ENCODE results near the gene EML1. TPM values are rescaled to one million over a fixed set of nuclear protein-coding genes. Genes with fewer than 3 reads are reported as not detected.

Gene EML1
- total RNA-seq, 1 donor from 2014 or later = 0.98 TPM

GRCh38 chr14:99824776-99825175 is 31.6 kb downstream of the EML1 start:
- no peaks in the 10 kb centered on the region for H3K9me3 Mint-ChIP-seq
- DNase-seq = no peak
- H3K4me3 Mint-ChIP-seq = no peak overlapping the region
- peaks cover 25% of the 10 kb centered on the region for H3K27me3 Mint-ChIP-seq
- H3K36me3 Mint-ChIP-seq (ENCODE audit: low read depth) = no peaks in the 10 kb centered on the region
- intact Hi-C loops (cut with micrococcal nuclease) = no loop called here
- H3K27ac Mint-ChIP-seq = no peak overlapping the region
- H3K4me1 Mint-ChIP-seq = peaks cover 5% of the 10 kb centered on the region

- no peaks in the 10 kb centered on the region for H3K9me3 Mint-ChIP-seq
- no peak overlapping the region for H3K27ac Mint-ChIP-seq
- H3K4me1 Mint-ChIP-seq = no peaks in the 10 kb centered on the region
- peaks cover 36% of the 10 kb centered on the region for H3K27me3 Mint-ChIP-seq
- H3K4me3 Mint-ChIP-seq = no peak overlapping the region
- DNase-seq = no peak
- no peaks in the 10 kb centered on the region for H3K36me3 Mint-ChIP-seq (ENCODE audit: low read depth)
- intact Hi-C loops (cut with micrococcal nuclease) = no loop called here
Measured at GRCh38 chr14:99829450-99829849, 36.2 kb downstream of the EML1 start.

- no peaks in the 10 kb centered on the region for H3K4me1 Mint-ChIP-seq
- H3K4me3 Mint-ChIP-seq = no peak overlapping the region
- DNase-seq = no peak
- H3K9me3 Mint-ChIP-seq = no peaks in the 10 kb centered on the region
- intact Hi-C loops (cut with micrococcal nuclease) = no loop called here
- H3K27me3 Mint-ChIP-seq = peaks cover 48% of the 10 kb centered on the region
- H3K36me3 Mint-ChIP-seq (ENCODE audit: low read depth) = no peaks in the 10 kb centered on the region
- no peak overlapping the region for H3K27ac Mint-ChIP-seq
Measured at GRCh38 chr14:99831303-99831702, 38.1 kb downstream of the EML1 start.

- Mint-ChIP-seq H3K4me1 (no peaks in the 10 kb centered on the region), H3K36me3 (ENCODE audit: low read depth) (no peaks in the 10 kb centered on the region), H3K27me3 (peaks cover 54% of the 10 kb centered on the region)
Measured at GRCh38 chr14:99831903-99832685, 38.9 kb downstream of the EML1 start.

GRCh38 chr14:99837822-99838221 is 44.6 kb downstream of the EML1 start:
- Mint-ChIP-seq H3K4me3 (no peak overlapping the region), H3K4me1 (no peaks in the 10 kb centered on the region), H3K36me3 (ENCODE audit: low read depth) (no peaks in the 10 kb centered on the region), H3K9me3 (no peaks in the 10 kb centered on the region), H3K27me3 (peaks cover 61% of the 10 kb centered on the region), H3K27ac (no peak overlapping the region)
- intact Hi-C loops (cut with micrococcal nuclease) = no loop called here
- DNase-seq = no peak

More at GRCh38 chr14:99831903-99832685, 38.9 kb downstream of the EML1 start:
- no peaks in the 10 kb centered on the region for H3K9me3 Mint-ChIP-seq
- intact Hi-C loops (cut with micrococcal nuclease) = no loop called here
- no peak overlapping the region for H3K4me3 Mint-ChIP-seq
- no peak for DNase-seq
- no peak overlapping the region for H3K27ac Mint-ChIP-seq

- intact Hi-C loops (cut with micrococcal nuclease) = no loop called here
Measured at GRCh38 chr14:99838639-99839134, 45.5 kb downstream of the EML1 start.

GRCh38 chr14:99839696-99840095 is 46.5 kb downstream of the EML1 start:
- no peaks in the 10 kb centered on the region for H3K36me3 Mint-ChIP-seq (ENCODE audit: low read depth)
- no peaks in the 10 kb centered on the region for H3K4me1 Mint-ChIP-seq
- no peak overlapping the region for H3K27ac Mint-ChIP-seq
- no peaks in the 10 kb centered on the region for H3K9me3 Mint-ChIP-seq
- DNase-seq = no peak
- peaks cover 51% of the 10 kb centered on the region for H3K27me3 Mint-ChIP-seq
- intact Hi-C loops (cut with micrococcal nuclease) = no loop called here
- no peak overlapping the region for H3K4me3 Mint-ChIP-seq

More at GRCh38 chr14:99838639-99839134, 45.5 kb downstream of the EML1 start:
- Mint-ChIP-seq H3K9me3 (no peaks in the 10 kb centered on the region), H3K4me1 (no peaks in the 10 kb centered on the region), H3K27me3 (peaks cover 53% of the 10 kb centered on the region), H3K27ac (no peak overlapping the region), H3K36me3 (ENCODE audit: low read depth) (no peaks in the 10 kb centered on the region), H3K4me3 (no peak overlapping the region)
- DNase-seq = no peak

GRCh38 chr14:99840265-99840664 is 47.1 kb downstream of the EML1 start:
- H3K4me1 Mint-ChIP-seq = no peaks in the 10 kb centered on the region
- intact Hi-C loops (cut with micrococcal nuclease) = no loop called here
- peaks cover 52% of the 10 kb centered on the region for H3K27me3 Mint-ChIP-seq
- no peaks in the 10 kb centered on the region for H3K36me3 Mint-ChIP-seq (ENCODE audit: low read depth)
- H3K9me3 Mint-ChIP-seq = no peaks in the 10 kb centered on the region
- H3K4me3 Mint-ChIP-seq = no peak overlapping the region
- no peak for DNase-seq
- no peak overlapping the region for H3K27ac Mint-ChIP-seq

GRCh38 chr14:99840774-99841305 is 47.6 kb downstream of the EML1 start:
- H3K27ac Mint-ChIP-seq = no peak overlapping the region
- DNase-seq = no peak
- H3K9me3 Mint-ChIP-seq = no peaks in the 10 kb centered on the region
- H3K4me3 Mint-ChIP-seq = no peak overlapping the region
- intact Hi-C loops (cut with micrococcal nuclease) = no loop called here
- no peaks in the 10 kb centered on the region for H3K36me3 Mint-ChIP-seq (ENCODE audit: low read depth)
- no peaks in the 10 kb centered on the region for H3K4me1 Mint-ChIP-seq
- H3K27me3 Mint-ChIP-seq = peaks cover 46% of the 10 kb centered on the region

GRCh38 chr14:99841436-99842071 is 48.3 kb downstream of the EML1 start:
- no peaks in the 10 kb centered on the region for H3K36me3 Mint-ChIP-seq (ENCODE audit: low read depth)
- intact Hi-C loops (cut with micrococcal nuclease) = no loop called here
- H3K4me1 Mint-ChIP-seq = no peaks in the 10 kb centered on the region
- DNase-seq = no peak
- H3K27me3 Mint-ChIP-seq = peaks cover 42% of the 10 kb centered on the region
- no peak overlapping the region for H3K4me3 Mint-ChIP-seq
- H3K27ac Mint-ChIP-seq = no peak overlapping the region
- no peaks in the 10 kb centered on the region for H3K9me3 Mint-ChIP-seq

- H3K36me3 Mint-ChIP-seq (ENCODE audit: low read depth) = no peaks in the 10 kb centered on the region
- H3K4me3 Mint-ChIP-seq = no peak overlapping the region
- H3K27me3 Mint-ChIP-seq = peaks cover 37% of the 10 kb centered on the region
- DNase-seq = no peak
- H3K4me1 Mint-ChIP-seq = no peaks in the 10 kb centered on the region
- H3K9me3 Mint-ChIP-seq = peaks cover 2% of the 10 kb centered on the region
- H3K27ac Mint-ChIP-seq = no peak overlapping the region
- intact Hi-C loops (cut with micrococcal nuclease) = no loop called here
Measured at GRCh38 chr14:99842141-99842540, 48.9 kb downstream of the EML1 start.

GRCh38 chr14:99846808-99847207 is 53.6 kb downstream of the EML1 start:
- peaks cover 13% of the 10 kb centered on the region for H3K27me3 Mint-ChIP-seq
- no peak overlapping the region for H3K27ac Mint-ChIP-seq
- intact Hi-C loops (cut with micrococcal nuclease) = no loop called here
- peaks cover 4% of the 10 kb centered on the region for H3K9me3 Mint-ChIP-seq
- no peak overlapping the region for H3K4me3 Mint-ChIP-seq
- H3K4me1 Mint-ChIP-seq = no peaks in the 10 kb centered on the region
- no peaks in the 10 kb centered on the region for H3K36me3 Mint-ChIP-seq (ENCODE audit: low read depth)
- DNase-seq = no peak

- Mint-ChIP-seq H3K4me1 (no peaks in the 10 kb centered on the region), H3K4me3 (no peak overlapping the region), H3K9me3 (peaks cover 4% of the 10 kb centered on the region), H3K27ac (no peak overlapping the region), H3K27me3 (peaks cover 10% of the 10 kb centered on the region), H3K36me3 (ENCODE audit: low read depth) (no peaks in the 10 kb centered on the region)
- no peak for DNase-seq
- intact Hi-C loops (cut with micrococcal nuclease) = no loop called here
Measured at GRCh38 chr14:99850709-99851108, 57.5 kb downstream of the EML1 start.

GRCh38 chr14:99852578-99852977 is 59.4 kb downstream of the EML1 start:
- Mint-ChIP-seq H3K36me3 (ENCODE audit: low read depth) (no peaks in the 10 kb centered on the region), H3K4me3 (no peak overlapping the region), H3K4me1 (no peaks in the 10 kb centered on the region), H3K27me3 (peaks cover 15% of the 10 kb centered on the region), H3K9me3 (no peaks in the 10 kb centered on the region), H3K27ac (no peak overlapping the region)
- intact Hi-C loops (cut with micrococcal nuclease) = no loop called here
- no peak for DNase-seq
